Panc1 (cell line): ENCODE results near the gene IL36B. TPM values are rescaled to one million over a fixed set of nuclear protein-coding genes. Genes with fewer than 3 reads are reported as not detected.

ENCODE experiments used
- ATAC-seq: fragments of 200-7000 bp; cut with Tn5 transposase; 2 replicates; pipeline ENCODE4 v1.9.1; 2020; ENCODE audit warnings: mild to moderate bottlenecking, moderate library complexity
- BruUV-seq: library from RNA; stranded (reverse); fragments of 400-500 nt; replicated peaks from 2 replicates; lab custom pipeline; 2021; lab: Mats Ljungman, UMichigan
- CTCF ChIA-PET: fragments of 300-600 bp; sonication (Branson Sonifier 250); formaldehyde crosslinking; loops from one replicate; lab custom pipeline; 2022; ENCODE audit warnings: antibody characterized with exemption; lab: Charles Lee
- POLR2A ChIA-PET: fragments of 300-600 bp; sonication (Branson Sonifier 250); formaldehyde crosslinking; loops from one replicate; lab custom pipeline; 2022; ENCODE audit warnings: antibody characterized with exemption; lab: Charles Lee
- DNase-seq: peaks from one replicate; pipeline ENCODE4 v3.0.0-alpha.2; 2010; ENCODE audit warnings: low read depth, low spot score
- H3K27ac ChIP-seq: 2 replicates; pipeline ENCODE4 v1.5.1; 2011; ENCODE audit warnings: mild to moderate bottlenecking, low read length, inconsistent platforms
- H3K27me3 ChIP-seq: fragments of 200-500 bp; sonication (Bioruptor generic); 2 replicates; pipeline ENCODE4 v1.6.0; 2014; ENCODE audit warnings: low read length, inconsistent platforms; ENCODE audit not compliant: control insufficient read depth, insufficient read depth
- H3K36me3 ChIP-seq: fragments of 200-500 bp; sonication (Bioruptor generic); 2 replicates; pipeline ENCODE4 v1.5.1; 2014; ENCODE audit warnings: inconsistent platforms, mild to moderate bottlenecking, low read length, moderate library complexity; ENCODE audit not compliant: control insufficient read depth, insufficient read depth
- H3K4me1 ChIP-seq: 2 replicates; pipeline ENCODE4 v1.5.1; 2011; ENCODE audit warnings: inconsistent platforms, mild to moderate bottlenecking, low read length, moderate library complexity; ENCODE audit not compliant: control insufficient read depth, insufficient read depth
- H3K4me3 ChIP-seq, 2 experiments: 2 replicates each; pipeline ENCODE4 v1.5.1; 2011 to 2012; ENCODE audit warnings: low read depth in 2 of 2, low read length in 2 of 2, mild to moderate bottlenecking in 2 of 2, inconsistent platforms in 1 of 2, moderate library complexity in 1 of 2
- H3K9me3 ChIP-seq: fragments of 200-500 bp; sonication (Bioruptor generic); 2 replicates; pipeline ENCODE4 v1.5.1; 2014; ENCODE audit warnings: low read depth, mild to moderate bottlenecking, inconsistent platforms, low read length, moderate library complexity; ENCODE audit not compliant: control insufficient read depth, insufficient read depth
- CTCF ChIP-seq: fragments of 450-650 bp; IDR thresholded peaks from 2 replicates; pipeline ENCODE4 v1.5.1; 2017; ENCODE audit warnings: mild to moderate bottlenecking
- POLR2AphosphoS5 ChIP-seq: IDR thresholded peaks from 2 replicates; pipeline ENCODE4 v1.6.1; 2012; ENCODE audit warnings: mild to moderate bottlenecking, low read depth, low read length, moderate library complexity
- REST ChIP-seq, 2 experiments: IDR thresholded peaks; 2 replicates each; pipeline ENCODE4 v1.6.1; 2011 to 2012; ENCODE audit warnings: low read depth in 2 of 2, control low read depth in 1 of 2, low read length in 1 of 2, mild to moderate bottlenecking in 1 of 2, moderate library complexity in 1 of 2; ENCODE audit not compliant: insufficient read depth in 1 of 2
- SIN3A ChIP-seq: IDR thresholded peaks from 2 replicates; pipeline ENCODE4 v1.6.1; 2012; ENCODE audit warnings: low read depth, mild to moderate bottlenecking, low read length, moderate library complexity, borderline replicate concordance; ENCODE audit not compliant: insufficient read depth
- TCF7L2 ChIP-seq: IDR thresholded peaks from 2 replicates; pipeline ENCODE4 v1.6.1; 2011; ENCODE audit warnings: mild to moderate bottlenecking, low read depth, low read length, inconsistent platforms
- in situ Hi-C: cut with HindIII; loops from 2 replicates; pipeline ENCODE4 v1.10.0; 2016; ENCODE audit warnings: low sequenced_read_pairs, low pct_unique_long_range_greater_than_20kb
- intact Hi-C: fragments of 100-400 bp; cut with micrococcal nuclease; formaldehyde crosslinking; loops from one replicate; pipeline ENCODE4 v1.10.0; 2022; ENCODE audit not compliant: unreplicated experiment
- total RNA-seq: library from RNA; stranded (reverse); gene quantifications from one replicate; pipeline ENCODE4 v1.2.1, GENCODE V29; 2021; ENCODE audit not compliant: unreplicated experiment

Gene IL36B
- total RNA-seq, 1 experiment from 2014 or later = not detected

DNA sequence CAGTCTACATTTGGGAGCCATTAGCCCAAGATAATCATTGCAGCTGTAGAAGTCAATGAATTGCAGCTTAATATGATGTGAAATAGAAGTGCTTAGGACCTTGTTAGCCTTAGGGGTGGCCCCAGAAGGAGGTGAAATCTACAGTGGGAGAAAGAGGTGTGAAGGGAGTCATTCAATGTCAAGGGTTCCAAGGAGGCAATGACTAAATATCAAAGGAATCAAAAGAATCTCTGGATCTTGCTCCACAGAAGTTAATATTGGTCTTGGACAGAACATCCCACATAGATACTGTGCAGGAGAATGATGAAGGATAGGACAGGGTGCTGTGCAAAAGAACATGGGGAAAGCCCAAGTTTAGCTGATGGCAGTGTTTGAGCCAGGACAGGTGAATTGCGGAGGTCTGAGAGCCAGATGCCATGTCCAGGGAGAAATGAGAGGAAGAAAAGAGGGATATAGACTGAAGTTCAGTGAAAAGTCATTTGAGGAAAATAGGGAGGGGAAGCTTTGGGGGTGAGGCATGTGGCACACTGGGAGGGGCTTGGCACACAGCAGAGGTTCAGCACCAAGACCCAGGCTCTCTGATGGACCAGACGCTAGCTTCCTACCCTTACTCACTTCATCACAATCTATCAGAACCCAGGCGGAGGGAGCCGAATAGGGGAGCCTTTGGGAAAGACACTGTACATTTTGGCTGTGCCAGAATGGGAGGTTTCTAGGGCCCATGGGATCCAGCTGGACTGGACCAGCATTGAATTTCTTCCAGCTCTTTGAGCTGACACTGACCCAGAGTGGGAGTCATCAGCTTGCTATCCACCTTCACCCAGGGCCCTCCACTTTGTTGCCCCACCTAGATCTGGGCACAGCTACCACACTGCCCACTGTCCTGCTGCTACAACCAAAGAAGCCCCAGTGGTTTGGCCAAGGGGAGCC lies 17.3 kb upstream of the IL36B start:
- ChIA-PET POLR2A (no interaction called here), CTCF (no interaction called here)
- no TSS peak for BruUV-seq
- no peaks in the 10 kb centered on the region; the same call in 1 of the 2 replicates for H3K4me1 ChIP-seq
- H3K9me3 ChIP-seq = no peaks in the 10 kb centered on the region
- peaks cover 5% of the 10 kb centered on the region; the same call in 1 of the 2 replicates for H3K27me3 ChIP-seq
- ATAC-seq (no peak), DNase-seq (no peak)
- no peak overlapping the region for H3K27ac ChIP-seq
- no peak overlapping the region for H3K4me3 ChIP-seq
- intact Hi-C loops (no loop called here), in situ Hi-C loops (no loop called here)
- no peak for TF ChIP-seq TCF7L2
- no peaks in the 10 kb centered on the region for H3K36me3 ChIP-seq

GRCh38 chr2:113068706-113069485 lies 16.2 kb upstream of the IL36B start:
- H3K4me3 ChIP-seq = no peak overlapping the region
- no peaks in the 10 kb centered on the region; the same call in 1 of the 2 replicates for H3K4me1 ChIP-seq
- H3K36me3 ChIP-seq = no peaks in the 10 kb centered on the region
- ATAC-seq = no peak
- no peak for DNase-seq
- intact Hi-C loops (no loop called here), in situ Hi-C loops (no loop called here)
- no peak overlapping the region for H3K27ac ChIP-seq
- ChIA-PET CTCF (no interaction called here), POLR2A (no interaction called here)
- TF ChIP-seq SIN3A = no peak
- no peak for TF ChIP-seq CTCF
- no peak for TF ChIP-seq POLR2AphosphoS5
- no TSS peak for BruUV-seq
- H3K9me3 ChIP-seq = no peaks in the 10 kb centered on the region
- peaks cover 5% of the 10 kb centered on the region; the same call in 1 of the 2 replicates for H3K27me3 ChIP-seq

- no peaks in the 10 kb centered on the region for H3K36me3 ChIP-seq
- peaks cover 5% of the 10 kb centered on the region; the same call in 1 of the 2 replicates for H3K27me3 ChIP-seq
- no peak overlapping the region for H3K4me3 ChIP-seq
- no peaks in the 10 kb centered on the region for H3K9me3 ChIP-seq
- ChIA-PET CTCF (no interaction called here), POLR2A (no interaction called here)
- no peak overlapping the region for H3K27ac ChIP-seq
- intact Hi-C loops = no loop called here
- no peak for DNase-seq
- no TSS peak for BruUV-seq
- no peak for ATAC-seq
- in situ Hi-C loops = no loop called here
- TF ChIP-seq REST (IDR thresholded peaks at IDR 0.05; ENCODE audit: insufficient read depth in 1 of 2, low read depth in 2 of 2, low read length in 1 of 2) = no peak
- no peaks in the 10 kb centered on the region; the same call in 1 of the 2 replicates for H3K4me1 ChIP-seq
Measured at GRCh38 chr2:113068249-113068648, 15.6 kb upstream of the IL36B start.
